ENCODE data around the gene SLC22A17. TPM values are rescaled to one million over a fixed set of nuclear protein-coding genes. Genes with fewer than 3 reads are reported as not detected.

Gene SLC22A17
- total and polyA plus RNA-seq, 2 of the 8 experiments (the other 6 are each of a cell fraction or from before 2014, with no cell fraction given): 43.0 to 49.0 TPM

GRCh38 chr14:23381871-23382270 lies 29.2 kb upstream of the SLC22A17 start:
- FAIRE-seq (no peak), DNase-seq (ENCODE audit: low read depth in 1 of 2, low spot score in 2 of 2) (no peak)
- Histone ChIP-seq H3K9me3 (ENCODE audit: insufficient read depth in 2 of 2, low read depth in 1 of 2, low read length in 1 of 2) (no peaks in the 10 kb centered on the region), H3K4ac (replicated peaks; ENCODE audit: insufficient read length, low read depth, low read length) (no peak overlapping the region), H2BK120ac (replicated peaks; ENCODE audit: low read depth, low read length) (no peak overlapping the region), H2BK15ac (ENCODE audit: low read length) (no peak overlapping the region), H4K5ac (ENCODE audit: insufficient read length, low read depth, low read length) (no peak overlapping the region), H4K8ac (ENCODE audit: extremely low read depth, insufficient read depth, low read length) (no peak overlapping the region), H3K27ac (ENCODE audit: low read depth, low read length) (no peak overlapping the region), H3K79me1 (ENCODE audit: low read depth, low read length) (no peaks in the 10 kb centered on the region), H3K79me2 (ENCODE audit: control insufficient read depth in 1 of 2, insufficient read depth in 2 of 2, low read length in 2 of 2) (no peaks in the 10 kb centered on the region), H3K56ac (replicated peaks; ENCODE audit: insufficient read length, low read depth, low read length) (no peak overlapping the region), H3K36me3 (ENCODE audit: control insufficient read depth in 2 of 4, insufficient read depth in 4 of 4, low read length in 3 of 4) (no peaks in the 10 kb centered on the region), H3K4me2 (ENCODE audit: insufficient read depth in 1 of 2, low read depth in 2 of 2, low read length in 2 of 2) (no peak overlapping the region), H2BK12ac (ENCODE audit: low read depth, low read length) (no peak overlapping the region), H3K23me2 (ENCODE audit: low read depth, low read length) (no peaks in the 10 kb centered on the region; the same call in 1 of the 2 replicates), H3K14ac (ENCODE audit: insufficient read length) (no peak overlapping the region), H3K18ac (ENCODE audit: extremely low read depth, low read length) (no peak overlapping the region), H3K4me1 (replicated peaks in 1 of 4; ENCODE audit: control insufficient read depth in 3 of 4, insufficient read depth in 4 of 4, low read length in 3 of 4) (peaks cover 0 to 6% (median 2%) of the 10 kb centered on the region in 4 experiments; a peak in 3 of 7 replicates), H2AK5ac (ENCODE audit: low read depth, low read length) (no peak overlapping the region), H3K4me3 (ENCODE audit: extremely low read depth in 1 of 4, insufficient read depth in 2 of 4, low read depth in 3 of 4, low read length in 4 of 4) (no peak overlapping the region), H3K27me3 (replicated peaks in 1 of 4; ENCODE audit: control insufficient read depth in 3 of 4, extremely low read depth in 1 of 4, insufficient read depth in 3 of 4, low read length in 3 of 4) (peaks cover 0 to 17% (median 10%) of the 10 kb centered on the region in 4 experiments; a peak in 6 of 7 replicates), H4K91ac (replicated peaks; ENCODE audit: insufficient read length, low read length) (no peak overlapping the region), H3K9ac (replicated peaks in 1 of 4; ENCODE audit: extremely low read depth in 1 of 4, low read depth in 3 of 4, low read length in 3 of 4) (no peak overlapping the region), H4K20me1 (replicated peaks in 1 of 2; ENCODE audit: control insufficient read depth in 1 of 2, insufficient read depth in 2 of 2, low read length in 2 of 2) (no peaks in the 10 kb centered on the region), H2BK20ac (ENCODE audit: low read length) (no peak overlapping the region), H3K23ac (ENCODE audit: insufficient read length) (no peak overlapping the region), H2BK5ac (ENCODE audit: low read depth, low read length) (no peak overlapping the region), H2AFZ (ENCODE audit: low read length) (no peak overlapping the region)
- TF ChIP-seq SP2 (IDR thresholded peaks at IDR 0.05; ENCODE audit: low read length) (no peak), SP1 (IDR thresholded peaks at IDR 0.05; ENCODE audit: low read depth, low read length) (no peak), YY1 (IDR thresholded peaks at IDR 0.05; ENCODE audit: low read depth, low read length) (no peak), FOSL1 (IDR thresholded peaks at IDR 0.05; ENCODE audit: insufficient read depth, low read depth, low read length) (no peak), SIX5 (IDR thresholded peaks at IDR 0.05; ENCODE audit: low read depth, low read length) (no peak), JUN (IDR thresholded peaks at IDR 0.05; ENCODE audit: low read depth, low read length) (no peak), GABPA (IDR thresholded peaks at IDR 0.05; ENCODE audit: borderline replicate concordance, insufficient read depth, low read length) (no peak), POLR2A (IDR thresholded peaks at IDR 0.05; ENCODE audit: control extremely low read depth in 1 of 2, low read depth in 2 of 2, low read length in 2 of 2) (no peak), JUND (IDR thresholded peaks at IDR 0.05; ENCODE audit: low read length) (no peak), TEAD4 (IDR thresholded peaks at IDR 0.05; ENCODE audit: low read depth, low read length) (no peak), CHD2 (IDR thresholded peaks at IDR 0.05; ENCODE audit: low read length) (no peak), TBP (IDR thresholded peaks at IDR 0.05; ENCODE audit: low read depth, low read length) (no peak), E2F6 (IDR thresholded peaks at IDR 0.05) (no peak), EZH2 (IDR thresholded peaks at IDR 0.05; ENCODE audit: low read depth, low read length, severe bottlenecking) (no peak), RFX5 (IDR thresholded peaks at IDR 0.05; ENCODE audit: borderline replicate concordance, low read depth, low read length) (no peak), POU5F1 (IDR thresholded peaks at IDR 0.05; ENCODE audit: low read depth, low read length) (no peak)
- ChIA-PET POLR2A (ENCODE audit: partially characterized antibody) (interaction anchor here (1.4 kb wide), 1 partner anchor 9 kb away, joined by 3 read pairs; the partner anchor contains the start of gene IL25), CTCF (ENCODE audit: partially characterized antibody) (interaction anchor here (1.0 to 15.0 kb wide), 8 partner anchors 13 to 186 kb away, joined by 3 to 333 read pairs (median 4); partner anchors contain the start of genes AP1G2, EFS and SLC22A17)
- WGBS, 2 experiments (ENCODE audit: extremely low coverage in 1 of 2, insufficient coverage in 1 of 2, insufficient read length in 1 of 2, insufficient replicate concordance in 2 of 2, low coverage in 1 of 2, low lambda C conversion rate in 2 of 2, missing lambda C conversion rate in 1 of 2): 73% methylated on average over 3 of the region's 3 CpGs; no CpG with 5 or more reads in 1 of the 2 experiments

All from H1 (cell line).